HTERT RPE-1 (cell line): Measurements from ENCODE around the gene CNGA4.
"Not testable (repeated sequence)": the region's sequence is repeated elsewhere in the genome, so short reads cannot be mapped to it uniquely, and the experiment has no call there.

Experiments
- in situ Hi-C: fragments of 300-500 bp; cut with MboI; formaldehyde crosslinking; loops from 4 replicates; pipeline ENCODE4 v1.14.3; 2020; ENCODE audit warnings: low sequenced_read_pairs

Gene CNGA4

DNA sequence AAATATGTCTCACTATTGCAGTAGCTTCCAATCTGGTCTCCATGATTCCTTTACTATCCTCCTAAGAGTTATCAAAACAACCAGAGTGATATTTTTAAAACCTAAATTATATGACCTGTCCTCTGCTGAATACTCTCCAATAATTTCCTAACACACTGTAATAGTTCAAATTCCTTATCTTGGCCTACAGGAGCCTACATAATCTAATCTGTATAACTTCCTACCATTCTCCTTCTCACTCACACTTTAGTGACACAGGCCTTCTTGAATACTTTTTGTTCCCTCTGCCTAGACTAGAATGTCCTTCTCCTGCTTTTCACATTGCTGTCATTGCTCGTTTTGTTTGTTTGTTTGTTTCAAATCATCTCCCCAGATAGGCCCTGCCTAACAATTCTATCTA, 13.9 kb upstream of the CNGA4 start:
- in situ Hi-C loops, result no loop called here

DNA sequence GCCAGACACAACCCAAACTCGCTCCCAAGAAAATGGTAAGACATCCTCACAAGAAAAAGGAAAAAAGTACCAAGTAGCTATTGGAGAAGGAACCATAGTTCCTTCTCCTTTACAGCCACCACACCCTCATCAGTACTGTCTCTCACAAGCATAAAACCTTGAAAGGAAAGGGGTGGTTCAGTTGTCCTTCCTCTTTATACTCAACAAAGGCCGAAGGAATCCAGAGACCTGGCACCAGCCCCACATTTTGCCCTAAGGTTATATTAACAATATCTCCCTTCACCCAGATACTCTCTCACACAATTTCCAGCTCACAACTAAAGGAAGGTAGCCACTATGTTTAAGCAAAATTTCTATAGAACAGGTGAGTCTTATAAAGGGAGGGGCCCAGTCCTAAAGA, 13.0 kb upstream of the CNGA4 start:
- in situ Hi-C loops, result no loop called here

DNA sequence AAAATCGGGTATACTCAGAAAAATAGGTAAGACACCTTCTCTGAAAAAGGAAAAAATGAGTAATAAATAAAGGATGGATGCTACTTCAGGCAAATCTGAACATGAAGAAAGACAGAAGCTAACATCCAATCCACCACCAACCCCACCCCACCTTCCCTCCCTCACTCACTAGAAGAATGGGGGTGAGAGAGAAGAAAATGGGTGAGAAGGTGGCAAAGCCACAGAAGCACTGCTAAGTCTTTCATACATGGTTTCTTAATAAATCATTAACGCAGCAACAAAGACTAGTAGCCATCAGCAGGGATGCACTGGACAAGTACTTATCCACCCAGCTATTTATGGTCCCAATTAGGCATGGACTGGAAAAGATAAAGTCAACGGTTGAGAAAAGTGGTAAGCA, 10.4 kb upstream of the CNGA4 start:
- in situ Hi-C loops, result no loop called here

DNA sequence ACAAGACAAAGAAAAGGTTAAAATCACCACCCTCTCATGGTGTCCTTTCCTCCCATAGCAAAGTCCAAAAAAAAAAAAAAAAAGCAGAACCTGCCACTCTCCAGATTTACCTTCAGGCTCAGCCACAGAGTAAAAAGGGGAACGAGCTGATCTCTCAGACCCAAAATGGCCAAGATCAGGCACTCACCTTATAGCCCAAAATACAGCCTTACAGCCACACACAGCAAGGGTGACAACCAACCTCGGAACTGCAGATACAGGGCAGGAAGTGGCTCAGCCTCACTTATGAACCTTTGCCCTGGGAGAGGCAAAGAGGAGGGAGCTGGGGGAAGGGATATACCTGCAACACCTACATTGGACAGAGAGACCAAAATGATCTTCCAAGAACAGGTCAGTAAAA, 9.0 kb upstream of the CNGA4 start:
- in situ Hi-C loops, result no loop called here

DNA sequence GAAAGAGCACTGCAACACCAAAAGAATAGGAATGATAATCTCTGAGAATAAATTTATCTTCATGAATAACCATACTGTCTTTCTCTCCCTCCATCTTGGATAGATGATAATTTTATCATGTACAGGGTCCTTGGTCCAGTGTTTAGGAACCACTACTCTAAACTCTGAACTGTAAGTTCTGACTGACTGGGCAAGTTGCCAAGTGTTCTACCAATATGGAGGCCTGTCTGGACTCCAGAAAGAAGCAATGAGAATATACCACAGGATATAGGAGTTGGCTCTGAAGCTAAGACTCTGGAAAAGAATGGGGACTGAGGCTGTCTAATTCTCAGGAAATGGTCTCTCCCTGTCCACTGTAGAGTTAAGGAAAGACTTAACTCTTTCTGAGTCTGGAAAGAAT, 6.0 kb upstream of the CNGA4 start:
- in situ Hi-C loops, result no loop called here

DNA sequence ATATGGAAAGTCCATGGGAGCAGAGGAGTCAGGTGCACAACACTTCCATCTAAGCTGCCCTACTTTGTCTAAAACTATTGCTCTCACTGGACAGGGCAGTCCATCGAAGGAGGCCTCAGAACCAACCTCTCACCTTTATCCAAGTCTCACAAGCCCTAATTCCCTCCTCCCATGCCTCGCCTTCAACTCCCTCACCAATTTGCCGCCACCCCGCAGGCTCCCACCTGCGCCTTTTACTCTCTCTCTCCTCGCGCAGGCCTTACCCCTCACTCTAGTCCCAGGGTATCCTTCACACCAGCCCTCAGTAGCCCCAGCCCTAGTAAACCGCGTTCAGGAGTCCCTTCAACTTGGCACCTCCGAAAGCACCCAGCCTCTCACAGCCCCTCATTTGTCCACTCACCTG, 4.9 kb upstream of the CNGA4 start:
- in situ Hi-C loops, result no loop called here

DNA sequence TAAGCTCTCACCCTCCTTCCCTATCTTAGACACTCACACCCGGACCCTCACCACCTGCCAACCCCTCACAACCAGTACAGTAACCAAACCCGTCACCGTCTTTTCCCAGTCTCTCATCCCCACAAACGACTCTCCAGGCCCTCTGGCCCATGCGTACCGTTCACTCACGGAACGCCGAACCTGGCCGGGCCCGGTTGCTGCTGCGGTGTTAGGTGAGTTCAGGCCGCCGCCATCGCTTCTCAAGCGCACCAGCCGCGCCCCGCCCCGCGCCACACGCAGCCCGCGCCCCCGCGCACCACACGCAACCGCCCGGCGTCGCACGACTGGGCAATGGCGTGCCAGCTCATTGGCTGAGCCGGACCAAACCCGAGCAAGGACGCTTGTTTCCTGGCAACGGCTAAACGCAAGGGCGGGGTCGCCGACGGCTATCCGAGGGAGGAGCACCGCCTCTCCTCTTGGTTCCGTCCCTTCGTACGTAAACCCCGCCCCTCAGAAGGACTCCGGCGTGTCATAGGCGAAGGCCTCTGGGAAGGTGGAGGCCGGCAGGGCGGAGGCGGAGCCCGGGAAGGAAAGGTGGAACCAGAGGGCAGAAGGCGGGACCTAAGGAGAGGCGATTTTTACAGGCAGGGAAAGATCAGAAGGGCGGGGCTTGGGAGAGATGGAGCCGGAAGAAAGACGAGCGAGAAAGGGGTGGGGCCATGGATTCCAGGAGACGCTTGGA, 4.3 kb upstream of the CNGA4 start, which contains the start of gene FHIP1B:
Gene FHIP1B (minus strand): TSS at position 250 of the 721 bp plus-strand sequence. CDS start 10,120 bp downstream, outside the sequence.
- in situ Hi-C loops, result no loop called here

DNA sequence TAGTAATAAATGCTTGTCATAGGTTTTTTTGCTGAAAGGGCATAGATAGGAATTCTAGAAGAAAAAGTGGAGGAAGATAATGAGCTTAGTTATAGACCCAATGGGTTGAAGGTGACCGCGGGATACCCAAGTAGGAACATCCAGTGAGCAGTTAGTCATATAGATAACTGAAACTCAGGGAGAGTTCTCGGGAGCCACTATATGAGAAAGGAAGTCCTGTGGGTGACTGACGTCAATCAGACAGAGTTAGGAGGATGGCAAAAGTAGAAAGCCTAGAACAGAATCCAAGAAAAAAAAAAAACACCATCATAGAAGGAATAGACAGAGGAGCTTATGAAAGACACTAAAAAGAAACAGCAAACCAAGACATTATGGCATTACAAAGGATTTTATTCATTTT, 1.6 kb upstream of the CNGA4 start:
- in situ Hi-C loops, result no loop called here

DNA sequence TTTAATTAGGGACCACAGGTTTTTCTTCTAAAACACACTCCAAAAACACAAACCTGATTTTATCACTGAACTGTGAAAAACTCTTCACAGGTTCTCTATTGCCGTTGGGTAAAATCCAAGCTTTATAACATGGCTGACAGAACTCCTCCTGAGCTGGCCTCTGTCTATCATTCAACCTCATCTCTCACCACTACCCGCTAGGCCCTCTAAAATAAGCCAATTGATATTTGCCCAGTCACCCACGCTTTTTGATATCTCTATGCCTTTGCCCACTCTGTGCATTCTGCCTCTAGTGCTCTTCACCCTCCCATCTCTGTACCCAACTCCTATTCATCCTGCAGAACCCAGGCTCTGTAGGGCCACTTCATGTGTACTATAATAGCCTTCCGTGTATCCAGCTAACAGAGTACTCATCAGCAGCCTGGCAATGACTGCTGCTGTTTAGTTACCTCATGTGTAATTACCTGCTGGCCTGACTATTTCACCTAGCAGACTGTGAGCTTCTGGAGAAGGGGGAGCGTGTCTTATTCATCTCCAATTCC, 1.1 kb upstream of the CNGA4 start:
- in situ Hi-C loops, result no loop called here

DNA sequence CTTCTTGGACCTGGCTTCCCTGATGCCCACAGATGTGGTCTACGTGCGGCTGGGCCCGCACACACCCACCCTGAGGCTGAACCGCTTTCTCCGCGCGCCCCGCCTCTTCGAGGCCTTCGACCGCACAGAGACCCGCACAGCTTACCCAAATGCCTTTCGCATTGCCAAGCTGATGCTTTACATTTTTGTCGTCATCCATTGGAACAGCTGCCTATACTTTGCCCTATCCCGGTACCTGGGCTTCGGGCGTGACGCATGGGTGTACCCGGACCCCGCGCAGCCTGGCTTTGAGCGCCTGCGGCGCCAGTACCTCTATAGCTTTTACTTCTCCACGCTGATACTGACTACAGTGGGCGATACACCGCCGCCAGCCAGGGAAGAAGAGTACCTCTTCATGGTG, 1.2 kb downstream of the CNGA4 start:
- in situ Hi-C loops, result no loop called here

DNA sequence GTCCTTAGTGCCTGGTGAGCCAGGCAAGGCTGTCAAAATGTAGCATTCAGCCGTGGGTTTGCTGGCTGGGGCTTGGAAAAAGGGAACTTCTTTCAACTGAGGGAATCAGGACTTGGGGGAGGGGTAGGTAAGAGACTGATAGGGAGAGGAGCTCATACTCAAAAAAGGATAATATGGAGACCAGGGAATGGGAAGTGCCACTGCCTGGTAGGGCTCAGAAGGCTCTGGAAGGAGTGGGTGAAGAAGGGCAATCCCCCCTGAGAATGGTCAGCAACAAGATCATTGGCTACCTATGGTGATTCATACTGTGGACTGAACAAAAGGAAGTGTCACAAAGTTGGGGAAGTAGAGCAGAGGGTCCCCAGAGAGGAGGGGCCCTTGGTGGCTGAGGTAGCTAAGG, 1.9 kb downstream of the CNGA4 start:
- in situ Hi-C loops, result no loop called here

DNA sequence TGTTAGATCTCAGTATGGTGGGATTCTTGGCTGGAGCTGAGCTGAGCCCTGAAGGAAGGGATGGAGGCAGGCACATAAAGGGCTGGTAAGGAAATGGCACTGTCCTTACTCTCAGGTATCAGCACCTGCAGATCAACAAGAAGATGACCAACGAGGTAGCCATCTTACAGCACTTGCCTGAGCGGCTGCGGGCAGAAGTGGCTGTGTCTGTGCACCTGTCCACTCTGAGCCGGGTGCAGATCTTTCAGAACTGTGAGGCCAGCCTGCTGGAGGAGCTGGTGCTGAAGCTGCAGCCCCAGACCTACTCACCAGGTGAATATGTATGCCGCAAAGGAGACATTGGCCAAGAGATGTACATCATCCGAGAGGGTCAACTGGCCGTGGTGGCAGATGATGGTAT, 2.4 kb downstream of the CNGA4 start:
- in situ Hi-C loops, result no loop called here

DNA sequence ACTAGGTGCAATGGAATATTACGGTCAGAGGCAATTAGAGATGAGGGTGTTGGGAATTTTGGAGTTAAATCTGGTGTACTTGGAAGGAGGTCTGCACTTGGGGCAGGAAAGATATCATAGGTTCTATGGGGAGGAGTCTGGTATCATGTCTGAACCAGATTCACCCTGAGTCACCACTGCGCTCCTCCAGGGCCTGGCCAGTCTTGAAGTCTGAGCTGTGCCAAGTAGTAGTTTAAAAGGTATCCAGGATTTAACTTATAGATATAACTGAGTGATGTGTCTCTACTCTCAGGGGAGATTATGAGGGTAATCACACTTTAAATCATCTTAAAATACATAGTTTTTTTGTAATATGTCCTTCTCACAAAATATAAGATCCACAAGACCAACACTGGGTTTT, 6.6 kb downstream of the CNGA4 start:
- in situ Hi-C loops, result no loop called here

DNA sequence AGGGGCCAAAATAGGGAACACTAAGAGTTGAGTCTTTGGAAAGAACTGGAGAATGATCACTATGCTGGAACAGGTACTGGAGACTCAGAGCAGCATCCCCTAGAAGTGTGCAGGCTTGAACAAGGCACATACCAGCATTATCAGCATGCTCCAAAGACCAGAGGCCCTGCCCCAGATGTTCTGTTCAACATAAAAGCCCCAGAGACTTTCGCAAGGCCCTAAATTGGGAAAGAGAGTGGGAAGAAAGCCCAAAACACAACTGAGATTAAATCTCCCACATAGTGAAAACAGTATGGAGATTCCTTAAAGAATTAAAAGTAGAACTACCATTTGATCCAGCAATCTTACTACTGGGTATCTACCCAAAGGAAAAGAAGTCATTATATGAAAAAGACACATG, 9.4 kb downstream of the CNGA4 start:
- in situ Hi-C loops, result no loop called here

DNA sequence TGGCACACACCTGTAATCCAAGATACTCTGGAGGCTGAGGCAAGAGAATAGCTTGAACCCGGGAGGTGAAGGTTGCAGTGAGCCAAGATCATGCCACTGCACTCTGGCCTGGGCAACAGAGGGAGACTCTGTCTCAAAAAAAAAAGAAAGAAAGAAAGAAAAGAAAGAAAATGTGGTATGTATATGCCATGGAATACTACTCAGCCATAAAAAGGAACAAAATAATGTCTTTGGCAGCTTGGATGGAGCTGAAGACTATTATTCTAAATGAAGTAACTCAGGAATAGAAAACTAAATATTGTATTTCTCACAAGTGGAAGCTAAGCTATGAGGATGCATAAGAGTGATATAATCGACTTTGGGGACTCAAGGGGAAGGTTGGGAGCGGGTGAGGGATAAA, 10.0 kb downstream of the CNGA4 start:
- in situ Hi-C loops, result not testable (repeated sequence)

DNA sequence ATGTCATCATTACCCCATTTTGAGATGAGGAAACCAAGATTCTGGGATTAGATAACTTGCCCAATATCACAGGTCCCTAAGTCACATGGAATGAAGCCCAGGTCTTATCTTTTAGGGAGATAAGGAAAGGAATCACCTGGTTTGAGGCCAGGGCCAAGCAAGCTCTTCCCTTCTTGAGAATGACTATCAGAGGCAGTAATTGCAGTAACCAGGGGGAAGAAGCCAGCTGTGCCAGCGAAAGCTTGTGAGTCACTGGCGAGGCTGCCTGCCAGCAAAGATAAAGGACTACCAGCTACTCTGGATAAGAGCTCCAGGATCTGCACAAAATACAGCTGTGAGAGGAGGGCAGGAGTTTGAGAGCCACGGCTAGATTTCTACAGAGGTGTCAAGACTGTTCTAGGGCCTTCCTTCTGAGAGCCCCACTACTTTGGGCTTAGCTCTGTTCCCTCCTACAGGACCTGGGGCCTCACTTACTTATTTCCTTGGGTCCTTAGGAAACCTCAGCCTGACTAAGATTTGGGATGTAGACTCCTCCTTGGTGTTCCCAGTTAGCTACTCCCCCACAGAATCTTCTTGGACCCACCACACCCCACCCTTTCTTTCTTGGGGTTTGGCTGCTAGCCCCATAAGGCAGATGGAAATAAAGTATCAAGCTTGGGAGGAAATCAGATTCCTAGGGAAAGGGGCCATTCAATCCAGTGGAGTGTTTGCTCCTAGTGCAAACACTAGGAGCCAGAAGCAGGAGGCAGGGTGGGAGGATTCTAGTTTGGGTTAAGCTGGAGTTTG, 11.1 kb downstream of the CNGA4 start:
- in situ Hi-C loops, result no loop called here

DNA sequence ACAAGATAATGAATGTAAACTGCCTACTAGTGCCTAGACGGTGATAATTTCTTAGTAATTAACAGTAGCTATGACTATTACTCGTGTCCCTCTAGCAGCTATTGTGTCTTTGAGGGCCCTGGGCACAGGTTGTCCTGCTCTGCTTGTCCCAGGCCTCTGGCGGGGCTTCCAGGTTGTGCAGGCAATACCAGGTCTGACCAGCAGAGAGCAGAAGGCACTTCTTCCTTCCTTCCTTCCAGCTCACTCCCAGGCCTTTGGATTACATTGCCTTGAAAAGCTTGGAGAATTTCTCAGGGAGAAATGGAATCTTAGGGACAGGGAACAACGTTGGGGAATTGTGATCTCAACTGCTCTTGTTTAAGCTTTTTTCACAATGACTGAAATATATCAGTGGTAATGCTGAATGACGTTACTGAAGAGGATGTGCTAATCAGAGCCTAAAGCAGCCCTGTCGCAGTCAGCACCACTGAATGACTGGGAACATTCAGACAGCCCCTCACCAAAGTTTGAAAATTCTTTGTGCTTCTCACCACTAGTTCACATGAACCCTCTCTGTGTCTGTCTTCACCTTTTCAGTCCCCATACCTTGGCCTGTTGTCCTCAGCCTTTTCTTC, 12.3 kb downstream of the CNGA4 start:
- in situ Hi-C loops, result no loop called here

DNA sequence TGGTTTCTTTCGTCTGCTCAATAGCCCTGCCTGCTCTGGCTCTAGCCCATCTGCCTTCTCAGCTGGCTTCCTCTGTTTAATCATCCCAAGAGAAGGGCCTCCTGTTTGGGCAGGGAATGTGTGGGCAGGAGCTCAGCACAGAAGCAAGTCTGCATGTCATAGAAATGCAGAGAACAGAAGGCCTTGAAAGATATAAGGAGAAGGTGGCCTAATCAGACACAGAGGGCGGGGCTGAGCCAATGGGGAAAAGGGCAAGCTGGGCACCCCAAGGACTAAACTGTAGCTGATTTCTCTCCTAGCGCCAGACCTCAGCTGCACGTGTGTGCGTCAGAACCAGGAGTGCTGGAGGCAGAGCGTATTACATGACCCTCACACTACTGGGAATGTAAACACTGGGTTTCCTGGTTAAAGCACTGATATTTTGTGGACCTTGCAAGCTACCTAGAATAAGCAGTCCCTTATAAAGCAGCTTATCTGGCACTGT, 13.1 kb downstream of the CNGA4 start:
- in situ Hi-C loops, result no loop called here

DNA sequence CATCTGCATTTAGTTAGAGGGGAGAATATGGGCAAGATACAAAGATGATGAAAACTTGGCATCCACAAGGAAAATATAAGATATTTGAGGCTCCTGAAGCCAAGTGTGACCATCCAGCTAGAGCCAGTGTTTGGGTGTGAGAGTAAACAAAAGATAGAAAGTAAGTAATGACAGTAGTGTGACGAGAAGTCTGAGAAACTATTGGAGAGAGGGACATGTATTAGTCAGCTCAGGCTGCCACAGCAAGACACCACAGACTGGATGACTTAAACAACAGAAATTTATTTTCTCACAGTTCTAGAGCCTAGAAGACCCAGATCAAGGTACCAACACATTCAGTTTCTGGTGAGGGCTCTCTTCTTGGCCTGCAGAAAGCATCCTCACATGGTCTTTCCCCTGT, 14.3 kb downstream of the CNGA4 start:
- in situ Hi-C loops, result no loop called here

DNA sequence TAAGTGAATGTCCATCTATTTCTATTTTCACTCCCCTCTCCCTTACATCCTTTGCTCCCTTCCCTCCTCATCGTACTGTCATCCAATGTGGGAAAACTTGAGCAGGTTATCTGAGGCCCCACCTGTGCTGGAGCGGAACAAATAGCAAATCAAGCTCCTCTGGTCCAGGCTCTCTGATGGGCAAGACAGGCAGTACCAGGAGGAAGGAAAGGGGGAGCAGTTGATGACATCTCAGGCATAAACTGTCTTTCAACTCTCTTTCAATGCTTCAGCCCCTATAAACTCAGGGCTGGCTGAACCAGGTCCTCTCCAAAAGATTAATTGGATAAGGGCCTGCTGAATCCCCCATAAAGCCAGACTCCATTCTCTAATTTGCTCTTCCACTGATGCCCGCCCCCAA, 19.3 kb downstream of the CNGA4 start:
- in situ Hi-C loops, result no loop called here

DNA sequence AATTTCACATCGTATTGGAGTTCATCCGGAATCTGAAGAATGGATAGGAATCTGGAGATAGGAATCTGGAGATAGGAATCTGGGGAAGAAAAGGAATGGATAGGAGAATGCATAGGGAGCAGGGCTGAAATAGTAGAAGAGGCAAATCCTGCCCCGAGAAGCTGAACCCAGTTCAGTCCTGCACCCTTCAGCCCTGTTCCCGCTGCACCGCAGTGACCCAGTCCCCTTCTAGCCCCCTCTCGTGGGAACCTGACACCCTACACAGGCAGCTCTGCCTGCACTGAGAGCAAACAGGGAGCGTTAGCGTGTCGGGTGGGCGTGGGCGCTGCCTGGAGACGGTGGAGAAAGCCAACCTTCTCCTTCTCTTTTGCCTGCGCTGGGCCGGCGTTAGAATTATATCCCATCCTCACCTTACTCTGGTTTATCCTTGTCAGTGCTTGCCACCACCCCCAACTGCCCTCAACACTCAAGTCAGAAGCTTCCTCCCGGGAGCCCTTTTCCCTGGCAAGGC, 19.7 kb downstream of the CNGA4 start:
- in situ Hi-C loops, result no loop called here
